Measurements from ENCODE around the gene RHBDF2. TPM values are rescaled to one million over a fixed set of nuclear protein-coding genes. Genes with fewer than 3 reads are reported as not detected.

RHBDF2 gene
- total RNA-seq = 8.7 TPM

GRCh38 chr17:76501018-76501826 is at the start of gene RHBDF2:
TSS of gene RHBDF2 (minus strand) at chr17:76501423. CDS start at chr17:76481524, 19,899 bp downstream.
- peak; percentile 79 for DNase-seq

GRCh38 chr17:76549539-76549938 is 48.3 kb upstream of the RHBDF2 start:
- DNase-seq = no peak

- no peak for DNase-seq
These were observed 47.9 kb upstream of the RHBDF2 start for GRCh38 chr17:76549215-76549518.

- no peak for DNase-seq
These were observed 47.4 kb upstream of the RHBDF2 start for GRCh38 chr17:76548378-76549214.

DNA sequence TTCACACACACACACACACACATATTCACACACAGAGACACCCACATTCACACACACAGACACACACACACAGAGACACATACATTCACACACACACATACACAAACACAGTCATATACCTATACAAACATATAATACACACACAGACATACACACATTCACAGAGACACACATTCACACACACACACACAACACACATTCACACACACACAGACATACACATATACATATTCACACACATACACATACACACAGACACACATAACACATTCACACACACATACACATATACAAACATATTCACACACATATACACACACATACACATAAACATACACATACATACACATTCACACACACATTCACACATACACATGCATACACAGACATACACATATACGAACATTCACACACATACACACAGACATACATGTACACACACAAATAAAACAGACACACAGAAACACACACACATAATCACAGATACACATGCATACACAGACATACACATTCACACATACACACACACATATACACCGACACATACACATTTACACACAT is 46.5 kb upstream of the RHBDF2 start:
- DNase-seq = no peak

DNA sequence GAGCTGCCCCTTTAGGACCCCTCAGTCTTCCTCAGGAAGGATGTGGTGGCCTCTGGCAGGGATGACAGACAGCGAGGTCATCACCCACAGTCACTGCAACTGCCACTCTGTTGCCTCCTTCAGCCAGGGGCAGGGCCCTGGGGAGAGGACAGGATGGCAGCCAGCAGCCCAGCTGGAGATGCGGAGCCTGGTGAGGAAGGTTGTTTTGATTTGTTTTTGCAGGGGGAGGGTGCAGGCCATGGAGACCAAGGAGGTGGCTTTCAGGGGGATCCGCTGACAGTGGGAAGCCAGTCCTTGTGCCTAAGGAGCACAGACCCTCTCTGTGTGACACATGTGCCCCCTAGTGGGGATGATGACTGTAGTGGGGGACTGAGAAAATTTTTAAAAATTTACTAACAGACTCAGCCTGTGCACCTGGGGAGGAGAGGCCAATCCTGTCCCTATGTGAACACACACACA is 46.0 kb upstream of the RHBDF2 start:
- peak; percentile 90 for DNase-seq

DNA sequence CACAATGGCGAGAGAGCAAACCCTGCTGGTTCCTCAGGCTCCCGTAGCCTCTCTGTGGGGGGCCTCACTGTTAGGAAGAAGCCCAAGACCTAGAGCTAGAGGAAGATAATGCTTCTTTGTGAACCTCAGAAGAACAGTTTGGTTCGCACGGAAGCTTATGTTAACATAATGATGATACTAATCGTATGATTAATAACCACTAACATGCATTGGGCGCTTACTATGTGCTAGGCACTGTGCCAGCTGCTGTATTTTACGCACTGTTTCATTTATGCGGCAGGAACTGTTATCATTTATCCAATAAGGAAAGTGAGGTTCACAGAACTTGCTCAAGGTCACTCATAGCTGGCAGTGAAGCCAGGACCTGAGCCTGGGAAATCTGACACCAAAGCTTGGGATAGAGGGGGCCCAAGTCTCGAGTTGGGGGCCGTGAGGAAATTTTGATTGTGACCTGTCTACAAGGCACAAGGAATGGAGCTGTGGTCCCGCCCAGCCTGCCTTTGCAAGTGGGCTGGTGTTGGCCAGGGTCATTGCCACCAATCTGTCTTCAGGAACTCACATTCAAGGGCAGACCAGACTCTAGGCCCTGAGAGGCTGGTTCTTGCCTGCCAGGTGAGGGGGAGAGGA is 45.4 kb upstream of the RHBDF2 start:
- no peak for DNase-seq

DNA sequence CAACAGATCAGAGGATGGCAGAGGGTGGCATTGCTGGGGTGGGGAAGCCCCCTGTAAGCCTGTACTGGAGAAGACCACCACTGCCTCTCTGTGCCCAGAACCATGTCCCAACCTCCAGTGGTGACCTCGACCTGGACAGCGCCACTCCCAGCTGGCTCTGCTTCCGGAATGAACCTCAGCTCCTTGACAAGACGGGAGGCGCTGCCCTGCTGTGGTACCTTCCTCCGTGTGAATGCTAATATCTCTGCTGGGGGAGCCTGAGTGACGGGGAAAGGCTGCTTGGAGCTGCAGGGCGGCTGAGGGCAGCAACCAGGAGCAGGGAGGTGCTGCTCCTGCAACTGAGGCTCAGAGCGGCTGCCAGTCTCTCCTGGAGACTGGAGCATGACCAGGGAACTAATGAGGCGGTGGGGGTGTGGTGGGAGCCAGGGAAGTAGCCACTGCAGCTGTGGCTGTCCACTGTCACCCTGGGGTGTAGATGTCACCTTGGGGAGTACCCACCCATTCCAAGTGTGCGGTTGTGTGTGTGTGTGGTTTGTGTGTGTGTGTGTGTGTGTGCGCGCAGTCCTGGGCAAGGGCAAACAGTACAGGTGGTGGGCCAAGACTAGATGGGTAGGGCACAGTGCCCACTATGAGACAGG is 44.8 kb upstream of the RHBDF2 start:
- DNase-seq = no peak

DNA sequence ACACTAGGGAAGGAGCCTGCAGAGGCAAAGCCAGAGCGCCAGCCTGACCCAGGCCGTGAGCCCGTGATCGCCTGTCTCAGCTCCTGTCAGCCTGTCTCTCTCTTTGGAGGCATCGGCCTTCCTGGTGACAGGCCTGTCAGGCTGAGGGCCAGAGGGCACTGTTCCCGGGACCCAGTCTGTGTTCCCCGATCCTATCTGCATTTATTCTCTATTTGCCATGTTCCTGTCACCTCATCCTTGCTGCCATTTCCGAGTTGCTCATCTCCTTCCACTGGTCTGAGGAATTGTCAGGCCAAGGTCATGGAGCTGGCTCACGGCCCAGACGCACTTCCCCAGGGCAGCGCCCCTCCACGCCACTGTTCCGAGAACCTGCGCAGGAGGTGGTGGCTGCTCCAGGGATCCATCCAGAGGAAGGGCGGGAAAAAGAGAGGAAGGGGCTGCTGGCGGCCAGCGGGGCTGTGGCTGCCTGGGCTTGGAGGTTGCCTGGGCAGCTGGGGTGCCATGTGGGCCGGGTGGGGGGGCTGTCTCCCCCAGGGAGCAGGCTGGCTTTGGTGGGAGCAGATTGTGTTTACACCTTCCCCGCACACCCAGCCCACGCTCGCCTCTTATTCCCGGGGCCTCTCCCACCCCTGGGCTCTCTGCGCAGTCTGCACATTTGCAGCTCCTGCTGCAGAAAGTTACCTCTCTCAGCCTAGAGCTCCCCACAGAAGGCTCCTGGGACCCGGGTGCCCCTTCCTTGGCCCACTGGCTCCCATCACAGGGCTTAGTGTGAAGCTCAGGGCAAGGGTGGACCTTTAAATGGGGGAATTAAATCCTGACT is 43.5 kb upstream of the RHBDF2 start:
- DNase-seq = no peak

GRCh38 chr17:76543826-76544545 is 42.8 kb upstream of the RHBDF2 start:
- peak; percentile 45 for DNase-seq

DNA sequence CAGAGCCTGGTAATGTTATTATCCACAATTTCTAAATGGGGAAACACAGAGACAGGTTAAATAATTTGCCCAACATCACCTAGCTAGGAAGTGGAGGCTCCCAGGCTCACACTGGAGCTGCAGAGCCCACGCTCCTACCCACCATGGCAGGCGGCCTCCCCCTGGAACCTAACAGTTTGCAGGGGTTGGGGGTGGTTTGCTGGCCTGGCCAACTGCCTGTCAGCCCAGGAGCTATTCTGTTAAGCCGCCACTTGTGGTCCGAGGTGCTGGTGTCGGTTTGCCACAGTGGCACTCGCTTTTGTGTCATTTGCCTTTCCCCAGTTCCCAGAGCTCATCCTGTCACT is 42.2 kb upstream of the RHBDF2 start:
- no peak for DNase-seq

DNA sequence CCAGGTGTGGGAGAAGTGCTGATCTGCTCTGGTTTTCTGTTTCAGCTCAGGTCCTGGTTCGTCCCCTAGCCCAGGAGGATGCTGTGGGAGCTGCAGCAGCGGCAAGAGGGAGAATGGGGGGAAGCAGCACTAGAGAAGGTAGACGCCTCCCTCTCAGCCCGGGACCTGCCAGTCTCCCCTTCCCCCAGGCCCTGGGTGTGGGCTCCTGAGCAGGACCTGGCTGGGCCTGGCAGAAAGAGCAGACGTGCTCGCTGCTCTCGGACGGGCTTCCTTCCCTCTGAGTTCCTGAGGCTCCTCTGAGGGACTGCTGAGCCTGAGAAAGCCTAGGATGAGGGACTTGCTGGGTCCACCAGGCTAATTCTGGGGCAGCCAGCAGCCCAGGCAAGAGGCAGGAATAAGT is 41.8 kb upstream of the RHBDF2 start:
- DNase-seq = no peak

GRCh38 chr17:76542566-76542971 is 41.3 kb upstream of the RHBDF2 start:
- no peak for DNase-seq

GRCh38 chr17:76541739-76542454 is 40.7 kb upstream of the RHBDF2 start:
- no peak for DNase-seq

GRCh38 chr17:76540381-76541300 is 39.4 kb upstream of the RHBDF2 start:
- peak; percentile 97 for DNase-seq

GRCh38 chr17:76539631-76540271 is 38.5 kb upstream of the RHBDF2 start, which contains the start of gene PRCD:
TSS of gene PRCD (plus strand) at chr17:76540044. CDS start at chr17:76540142, 98 bp downstream.
- DNase-seq = no peak

GRCh38 chr17:76538941-76539570 is 37.8 kb upstream of the RHBDF2 start:
- peak; percentile 83 for DNase-seq
